ENCODE results near the gene DCP1A.

Gene DCP1A

GRCh38 chr3:53239800-53240199 is 107.5 kb downstream of the DCP1A start:
- peaks cover 24% of the 10 kb centered on the region for H3K4me1 ChIP-seq (ENCODE audit: insufficient read depth, low read length)
- H3K9me3 ChIP-seq (ENCODE audit: control insufficient read depth, insufficient read depth, low read length): no peaks in the 10 kb centered on the region
- no peak overlapping the region for H3K9ac ChIP-seq (ENCODE audit: low read depth, low read length)
- H3K36me3 ChIP-seq (ENCODE audit: insufficient read depth, low read length): peaks cover 71% of the 10 kb centered on the region

GRCh38 chr3:53238886-53239285 is 108.5 kb downstream of the DCP1A start:
- Histone ChIP-seq H3K9me3 (ENCODE audit: control insufficient read depth, insufficient read depth, low read length) (no peaks in the 10 kb centered on the region), H3K9ac (ENCODE audit: low read depth, low read length) (no peak overlapping the region), H3K4me1 (ENCODE audit: insufficient read depth, low read length) (peaks cover 15% of the 10 kb centered on the region), H3K36me3 (ENCODE audit: insufficient read depth, low read length) (peaks cover 80% of the 10 kb centered on the region)

DNA sequence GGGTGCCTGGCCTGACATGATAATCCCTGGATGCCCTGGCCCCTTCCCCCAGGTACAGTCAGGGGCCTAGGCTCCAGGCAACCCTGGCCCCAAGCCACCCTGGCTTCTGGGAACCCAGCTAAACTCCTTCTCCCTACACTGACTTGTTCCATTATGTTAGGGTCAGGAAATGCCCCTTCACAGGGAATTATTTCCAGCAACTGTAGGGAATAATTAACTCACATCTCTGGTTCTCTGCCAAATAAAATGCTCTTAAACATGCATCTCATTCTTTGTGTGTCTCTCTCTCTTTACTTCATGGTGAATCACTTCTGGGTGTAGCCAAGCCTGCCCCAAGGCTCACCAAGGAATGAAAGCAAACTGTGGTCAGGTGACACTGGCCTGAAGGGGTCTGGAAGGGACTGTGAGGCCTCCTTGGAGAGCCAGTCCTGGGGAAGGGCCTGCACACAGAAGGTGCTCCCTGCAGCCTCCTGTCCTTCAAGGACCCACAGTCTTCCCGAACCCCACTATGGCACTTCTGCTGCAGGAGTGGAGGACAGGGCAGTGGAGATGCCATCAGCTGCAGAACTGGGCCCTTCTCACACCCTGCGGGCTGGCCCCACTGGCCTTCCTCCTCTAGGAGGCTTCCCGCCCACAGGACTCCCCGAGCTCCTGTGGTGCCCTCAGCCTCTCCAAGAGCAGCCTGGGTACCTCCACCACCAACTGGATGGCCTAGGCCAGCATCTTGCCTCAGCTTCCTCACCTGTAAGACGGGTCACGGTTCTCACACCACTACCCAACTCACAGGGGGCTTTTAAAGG is 109.1 kb downstream of the DCP1A start:
- no peak overlapping the region for H3K9ac ChIP-seq (ENCODE audit: low read depth, low read length)
- H3K4me1 ChIP-seq (ENCODE audit: insufficient read depth, low read length): peaks cover 9% of the 10 kb centered on the region; the same call in 1 of the 2 replicates
- no peaks in the 10 kb centered on the region for H3K9me3 ChIP-seq (ENCODE audit: control insufficient read depth, insufficient read depth, low read length)
- peaks cover 86% of the 10 kb centered on the region for H3K36me3 ChIP-seq (ENCODE audit: insufficient read depth, low read length)

DNA sequence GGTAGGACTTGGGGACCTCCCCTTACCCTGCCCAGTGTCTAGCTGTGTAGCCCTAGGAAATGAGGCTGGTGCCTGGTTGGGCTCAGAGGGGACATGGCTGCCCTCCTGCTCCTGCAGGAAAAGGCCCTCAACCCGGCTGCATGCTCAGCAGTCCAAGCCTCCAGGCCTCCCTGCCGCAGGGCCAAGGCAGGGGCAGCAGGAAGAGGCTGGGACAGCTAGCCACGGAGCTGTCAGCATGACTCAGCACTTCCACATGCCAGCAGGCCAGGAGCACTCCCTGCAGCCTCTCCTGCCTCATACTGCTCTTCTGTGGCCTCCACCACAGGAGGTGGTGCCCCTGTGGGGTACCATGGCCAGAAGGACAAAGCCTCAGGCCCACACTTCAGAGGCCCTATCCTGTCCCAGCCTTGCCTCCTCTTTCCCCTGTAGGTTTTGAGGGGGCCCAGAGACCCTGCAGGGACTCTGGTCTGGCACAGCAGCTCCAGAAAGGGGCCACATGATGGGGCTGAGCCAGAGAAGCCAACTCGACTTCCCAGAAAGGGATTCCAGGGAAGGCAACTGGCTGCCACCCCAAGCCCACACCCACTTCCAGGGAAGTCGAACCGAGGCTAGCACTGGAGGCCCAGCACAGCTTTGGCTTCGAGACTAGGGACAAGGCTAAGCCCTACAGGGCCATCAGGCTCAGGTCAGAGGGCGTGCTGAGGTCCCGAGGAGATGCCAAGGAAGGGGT is 111.1 kb downstream of the DCP1A start:
- H3K9ac ChIP-seq (ENCODE audit: low read depth, low read length): no peak overlapping the region
- no peaks in the 10 kb centered on the region for H3K9me3 ChIP-seq (ENCODE audit: control insufficient read depth, insufficient read depth, low read length)
- H3K4me1 ChIP-seq (ENCODE audit: insufficient read depth, low read length): peaks cover 3% of the 10 kb centered on the region; the same call in 1 of the 2 replicates
- H3K36me3 ChIP-seq (ENCODE audit: insufficient read depth, low read length): peaks cover 85% of the 10 kb centered on the region

GRCh38 chr3:53235545-53235944 is 111.8 kb downstream of the DCP1A start:
- no peaks in the 10 kb centered on the region for H3K9me3 ChIP-seq (ENCODE audit: control insufficient read depth, insufficient read depth, low read length)
- H3K9ac ChIP-seq (ENCODE audit: low read depth, low read length): no peak overlapping the region
- H3K4me1 ChIP-seq (ENCODE audit: insufficient read depth, low read length): peaks cover 3% of the 10 kb centered on the region; the same call in 1 of the 2 replicates
- H3K36me3 ChIP-seq (ENCODE audit: insufficient read depth, low read length): peaks cover 85% of the 10 kb centered on the region

GRCh38 chr3:53234841-53235232 is 112.5 kb downstream of the DCP1A start:
- H3K9me3 ChIP-seq (ENCODE audit: control insufficient read depth, insufficient read depth, low read length): no peaks in the 10 kb centered on the region

GRCh38 chr3:53234130-53234840 is 113.1 kb downstream of the DCP1A start:
- H3K36me3 ChIP-seq (ENCODE audit: insufficient read depth, low read length): peaks cover 83% of the 10 kb centered on the region
- no peaks in the 10 kb centered on the region for H3K9me3 ChIP-seq (ENCODE audit: control insufficient read depth, insufficient read depth, low read length)
- H3K9ac ChIP-seq (ENCODE audit: low read depth, low read length): no peak overlapping the region
- H3K4me1 ChIP-seq (ENCODE audit: insufficient read depth, low read length): peaks cover 3% of the 10 kb centered on the region; the same call in 1 of the 2 replicates

More at GRCh38 chr3:53234841-53235232, 112.5 kb downstream of the DCP1A start:
- Histone ChIP-seq H3K9ac (ENCODE audit: low read depth, low read length) (no peak overlapping the region), H3K36me3 (ENCODE audit: insufficient read depth, low read length) (peaks cover 83% of the 10 kb centered on the region), H3K4me1 (ENCODE audit: insufficient read depth, low read length) (peaks cover 3% of the 10 kb centered on the region; the same call in 1 of the 2 replicates)

All from ES-I3 (cell line).